ENCODE measurements around the gene TPSAB1.

Gene TPSAB1

GRCh38 chr16:1272453-1273198 is 32.1 kb downstream of the TPSAB1 start:
- H3K4me3 ChIP-seq (ENCODE audit: low read depth, low read length), result no peak overlapping the region
- no peak for DNase-seq (ENCODE audit: low read depth)
- TF ChIP-seq CTCF (IDR thresholded peaks at IDR 0.05; ENCODE audit: low read depth, low read length, missing control alignments), result no peak

- no peak for DNase-seq (ENCODE audit: low read depth)
- no peak overlapping the region for H3K4me3 ChIP-seq (ENCODE audit: low read depth, low read length)
- TF ChIP-seq CTCF (IDR thresholded peaks at IDR 0.05; ENCODE audit: low read depth, low read length, missing control alignments), result no peak
These were observed 33.3 kb downstream of the TPSAB1 start for GRCh38 chr16:1273816-1274215.

GRCh38 chr16:1274767-1275166 is 34.3 kb downstream of the TPSAB1 start:
- TF ChIP-seq CTCF (IDR thresholded peaks at IDR 0.05; ENCODE audit: low read depth, low read length, missing control alignments), result no peak
- no peak overlapping the region for H3K4me3 ChIP-seq (ENCODE audit: low read depth, low read length)
- DNase-seq (ENCODE audit: low read depth), result no peak

GRCh38 chr16:1275791-1276579 is 35.5 kb downstream of the TPSAB1 start:
- DNase-seq (ENCODE audit: low read depth), result no peak
- H3K4me3 ChIP-seq (ENCODE audit: low read depth, low read length), result no peak overlapping the region
- no peak for TF ChIP-seq CTCF (IDR thresholded peaks at IDR 0.05; ENCODE audit: low read depth, low read length, missing control alignments)

GRCh38 chr16:1276580-1276878 is 36.0 kb downstream of the TPSAB1 start:
- DNase-seq (ENCODE audit: low read depth), result no peak
- TF ChIP-seq CTCF (IDR thresholded peaks at IDR 0.05; ENCODE audit: low read depth, low read length, missing control alignments), result no peak
- no peak overlapping the region for H3K4me3 ChIP-seq (ENCODE audit: low read depth, low read length)

- no peak for TF ChIP-seq CTCF (IDR thresholded peaks at IDR 0.05; ENCODE audit: low read depth, low read length, missing control alignments)
- no peak overlapping the region for H3K4me3 ChIP-seq (ENCODE audit: low read depth, low read length)
- no peak for DNase-seq (ENCODE audit: low read depth)
These were observed 36.7 kb downstream of the TPSAB1 start for GRCh38 chr16:1277151-1277598.

All from GM12864 (cell line).